OCI-LY1 (cell line): ENCODE data around the gene CDC6.

Experiments
- CTCF ChIP-seq: fragments of 200-600 bp; sonication (generic), shearing (Covaris generic); IDR thresholded peaks from 2 replicates; pipeline ENCODE4 v1.5.1; 2017; ENCODE audit warnings: mild to moderate bottlenecking, antibody characterized with exemption, low read length, moderate library complexity, mixed read lengths
- EZH2 ChIP-seq: fragments of 200-600 bp; sonication (generic), shearing (Covaris generic); IDR thresholded peaks from 2 replicates; pipeline ENCODE4 v1.8.0; 2017; ENCODE audit warnings: borderline replicate concordance, mixed run types, mild to moderate bottlenecking, antibody characterized with exemption, low read length, moderate library complexity, mixed read lengths

GRCh38 chr17:40253565-40253964 lies 34.1 kb upstream of the CDC6 start:
- TF ChIP-seq CTCF (no peak), EZH2 (no peak)
